Natural killer cell treated with Interleukin-12 subunit alpha and Interleukin-12 subunit beta and Interleukin-15 and Interleukin-18, amount 100 ng/mL, for 72 hours (primary cell): Measurements from ENCODE around the gene RNU7-1. TPM values are rescaled to one million over a fixed set of nuclear protein-coding genes. Genes with fewer than 3 reads are reported as not detected.

ENCODE experiments used
- ATAC-seq, 2 donors: fragments of 150-1000 bp; cut with Tn5 transposase in 1 of 2; sonication (Bioruptor Pico), chemical (Tn5 transposase) in 1 of 2; 2 replicates each; pipeline ENCODE4 v1.10.0; 2021
- DNase-seq: peaks from one replicate; pipeline ENCODE4 v3.0.0; 2022; ENCODE audit warnings: low spot score
- H3K27ac Mint-ChIP-seq, 2 donors: 1 replicate in 1 of 2; 2 replicates in 1 of 2; pipeline ENCODE4 v1.8.0; 2022; ENCODE audit warnings: mixed read lengths in 2 of 2, mild to moderate bottlenecking in 1 of 2, moderate library complexity in 1 of 2
- H3K27me3 Mint-ChIP-seq, 2 donors: 1 replicate in 1 of 2; 2 replicates in 1 of 2; pipeline ENCODE4 v1.8.0; 2022; ENCODE audit warnings: mixed read lengths in 2 of 2
- H3K36me3 Mint-ChIP-seq: one replicate; pipeline ENCODE4 v1.8.0; 2022; ENCODE audit warnings: mixed read lengths
- H3K4me1 Mint-ChIP-seq, 2 donors: 1 replicate in 1 of 2; 2 replicates in 1 of 2; pipeline ENCODE4 v1.8.0; 2022; ENCODE audit warnings: low read depth in 2 of 2, mixed read lengths in 2 of 2, mild to moderate bottlenecking in 1 of 2
- H3K4me3 Mint-ChIP-seq: one replicate; pipeline ENCODE4 v1.8.0; 2022; ENCODE audit warnings: mixed read lengths
- H3K9me3 Mint-ChIP-seq: 2 replicates; pipeline ENCODE4 v1.8.0; 2022; ENCODE audit warnings: mixed read lengths
- total RNA-seq, 2 donors: library from RNA; stranded (reverse); gene quantifications; one replicate each; pipeline ENCODE4 v1.2.3, GENCODE V29; 2022

Gene RNU7-1
- total RNA-seq, 2 donors from 2014 or later, result not detected

DNA sequence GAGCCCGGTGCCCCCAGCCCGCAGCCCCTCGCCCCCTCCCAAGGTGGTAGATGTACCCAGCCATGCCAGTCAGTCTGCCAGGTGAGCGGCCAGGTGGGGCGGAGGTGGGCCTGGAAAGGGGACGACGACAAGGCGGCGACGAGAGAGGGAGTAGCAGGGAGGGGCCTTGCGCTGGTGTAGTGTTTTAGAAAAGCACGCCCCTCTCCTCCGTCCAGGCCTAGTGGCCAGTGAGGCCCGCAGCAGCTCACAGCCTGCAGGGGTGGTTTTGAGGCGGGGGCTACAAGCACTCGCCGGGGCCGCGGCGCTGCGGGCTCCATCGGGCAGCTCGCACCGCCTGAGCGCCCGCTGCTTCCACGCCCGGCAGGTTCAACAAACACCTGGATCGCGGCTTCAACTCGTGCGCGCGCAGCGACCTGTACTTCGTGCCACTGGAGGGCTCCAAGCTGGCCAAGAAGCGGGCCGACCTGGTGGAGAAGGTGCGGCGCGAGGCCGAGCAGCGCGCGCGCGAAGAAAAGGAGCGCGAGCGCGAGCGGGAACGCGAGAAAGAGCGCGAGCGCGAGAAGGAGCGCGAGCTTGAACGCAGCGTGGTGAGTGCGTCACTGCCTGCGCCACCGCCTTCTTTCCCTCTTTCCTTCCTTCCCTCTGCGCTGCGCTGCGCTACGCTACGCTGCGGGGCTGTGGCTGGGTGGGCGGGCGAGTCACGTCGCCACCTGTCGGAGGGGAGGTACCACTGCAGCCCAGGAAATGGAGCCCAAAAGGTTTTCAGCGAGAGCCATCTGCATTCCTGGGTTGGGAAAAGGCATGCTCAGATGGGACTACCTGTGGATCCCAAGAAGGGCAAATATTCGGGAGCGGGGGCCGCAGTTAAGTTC is 5.9 kb upstream of the RNU7-1 start:
- ATAC-seq, result peak; percentile 98 to 99
- Mint-ChIP-seq H3K9me3 (no peaks in the 10 kb centered on the region), H3K27ac (peak overlapping the region; percentile 80 to 81), H3K4me1 (peaks cover 31 to 46% of the 10 kb centered on the region in 2 donors), H3K36me3 (no peaks in the 10 kb centered on the region), H3K27me3 (no peaks in the 10 kb centered on the region), H3K4me3 (peak overlapping the region; percentile 83)
- peak; percentile 95 for DNase-seq

DNA sequence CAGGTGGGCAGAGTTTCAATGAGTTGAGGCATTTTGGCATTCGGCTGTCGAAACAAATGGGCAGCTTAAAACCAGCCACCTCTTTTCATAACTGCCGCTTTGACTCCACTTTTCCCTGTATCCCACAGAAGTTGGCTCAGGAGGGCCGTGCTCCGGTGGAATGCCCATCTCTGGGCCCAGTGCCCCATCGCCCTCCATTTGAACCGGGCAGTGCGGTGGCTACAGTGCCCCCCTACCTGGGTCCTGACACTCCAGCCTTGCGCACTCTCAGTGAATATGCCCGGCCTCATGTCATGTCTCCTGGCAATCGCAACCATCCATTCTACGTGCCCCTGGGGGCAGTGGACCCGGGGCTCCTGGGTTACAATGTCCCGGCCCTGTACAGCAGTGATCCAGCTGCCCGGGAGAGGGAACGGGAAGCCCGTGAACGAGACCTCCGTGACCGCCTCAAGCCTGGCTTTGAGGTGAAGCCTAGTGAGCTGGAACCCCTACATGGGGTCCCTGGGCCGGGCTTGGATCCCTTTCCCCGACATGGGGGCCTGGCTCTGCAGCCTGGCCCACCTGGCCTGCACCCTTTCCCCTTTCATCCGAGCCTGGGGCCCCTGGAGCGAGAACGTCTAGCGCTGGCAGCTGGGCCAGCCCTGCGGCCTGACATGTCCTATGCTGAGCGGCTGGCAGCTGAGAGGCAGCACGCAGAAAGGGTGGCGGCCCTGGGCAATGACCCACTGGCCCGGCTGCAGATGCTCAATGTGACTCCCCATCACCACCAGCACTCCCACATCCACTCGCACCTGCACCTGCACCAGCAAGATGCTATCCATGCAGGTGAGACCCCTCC is 5.0 kb upstream of the RNU7-1 start:
- no peaks in the 10 kb centered on the region for H3K36me3 Mint-ChIP-seq
- H3K4me3 Mint-ChIP-seq, result peak overlapping the region; percentile 83
- peak overlapping the region; percentile 80 to 81 for H3K27ac Mint-ChIP-seq
- ATAC-seq (no peak), DNase-seq (no peak)
- H3K27me3 Mint-ChIP-seq, result no peaks in the 10 kb centered on the region
- H3K4me1 Mint-ChIP-seq, result peaks cover 31 to 49% of the 10 kb centered on the region in 2 donors
- no peaks in the 10 kb centered on the region for H3K9me3 Mint-ChIP-seq

DNA sequence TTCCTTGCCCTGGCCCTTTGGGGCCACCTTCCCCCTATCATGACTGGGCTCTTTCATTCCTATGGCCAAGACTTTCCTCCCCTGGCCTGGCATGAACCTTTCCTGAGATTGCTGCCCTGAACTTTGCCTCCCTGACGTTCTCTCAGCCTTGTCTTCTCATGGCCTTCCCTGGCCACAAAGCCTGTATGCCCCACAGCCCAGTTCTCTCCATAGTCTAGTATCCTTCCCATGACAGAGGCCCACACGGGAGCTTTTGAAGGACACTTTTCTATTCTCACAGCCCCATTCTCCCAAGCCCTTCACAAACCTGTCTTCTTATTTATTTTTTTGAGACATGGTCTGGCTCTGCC is 4.5 kb upstream of the RNU7-1 start:
- DNase-seq, result no peak
- H3K27ac Mint-ChIP-seq, result peak overlapping the region; percentile 75
- peak overlapping the region; percentile 65 for H3K4me3 Mint-ChIP-seq
- peaks cover 36 to 47% of the 10 kb centered on the region in 2 donors for H3K4me1 Mint-ChIP-seq
- H3K27me3 Mint-ChIP-seq, result no peaks in the 10 kb centered on the region
- ATAC-seq, result no peak
- H3K36me3 Mint-ChIP-seq, result no peaks in the 10 kb centered on the region
- no peaks in the 10 kb centered on the region for H3K9me3 Mint-ChIP-seq

DNA sequence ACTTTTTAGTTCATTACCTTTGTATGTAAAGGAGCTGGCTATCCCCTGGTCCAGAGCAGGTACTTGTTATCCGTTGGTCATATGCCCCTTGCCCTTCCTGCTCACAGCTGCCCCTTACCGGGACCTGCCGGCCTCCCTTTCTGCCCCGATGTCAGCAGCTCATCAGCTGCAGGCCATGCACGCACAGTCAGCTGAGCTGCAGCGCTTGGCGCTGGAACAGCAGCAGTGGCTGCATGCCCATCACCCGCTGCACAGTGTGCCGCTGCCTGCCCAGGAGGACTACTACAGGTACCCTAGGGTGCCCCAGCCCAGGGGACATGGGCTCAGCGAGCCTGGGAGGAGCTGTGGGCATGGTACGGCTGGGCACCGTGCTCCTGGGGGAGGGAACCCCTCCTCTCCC is 2.3 kb upstream of the RNU7-1 start:
- Mint-ChIP-seq H3K27ac (no peak overlapping the region), H3K9me3 (no peaks in the 10 kb centered on the region), H3K27me3 (no peaks in the 10 kb centered on the region), H3K4me3 (no peak overlapping the region), H3K4me1 (peaks cover 38 to 53% of the 10 kb centered on the region in 2 donors), H3K36me3 (no peaks in the 10 kb centered on the region)
- ATAC-seq (no peak), DNase-seq (no peak)

DNA sequence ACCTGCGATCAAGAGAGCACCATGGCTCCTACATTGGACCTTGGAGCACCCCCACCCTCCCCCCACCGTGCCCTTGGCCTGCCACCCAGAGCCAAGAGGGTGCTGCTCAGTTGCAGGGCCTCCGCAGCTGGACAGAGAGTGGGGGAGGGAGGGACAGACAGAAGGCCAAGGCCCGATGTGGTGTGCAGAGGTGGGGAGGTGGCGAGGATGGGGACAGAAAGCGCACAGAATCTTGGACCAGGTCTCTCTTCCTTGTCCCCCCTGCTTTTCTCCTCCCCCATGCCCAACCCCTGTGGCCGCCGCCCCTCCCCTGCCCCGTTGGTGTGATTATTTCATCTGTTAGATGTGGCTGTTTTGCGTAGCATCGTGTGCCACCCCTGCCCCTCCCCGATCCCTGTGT is 1.8 kb upstream of the RNU7-1 start:
- ATAC-seq, result no peak
- no peak for DNase-seq
- no peaks in the 10 kb centered on the region for H3K27me3 Mint-ChIP-seq
- H3K36me3 Mint-ChIP-seq, result no peaks in the 10 kb centered on the region
- H3K4me1 Mint-ChIP-seq, result peaks cover 37 to 52% of the 10 kb centered on the region in 2 donors
- H3K4me3 Mint-ChIP-seq, result no peak overlapping the region
- no peaks in the 10 kb centered on the region for H3K9me3 Mint-ChIP-seq
- peak overlapping the region in 1 of 2 donors; percentile 97 for H3K27ac Mint-ChIP-seq

DNA sequence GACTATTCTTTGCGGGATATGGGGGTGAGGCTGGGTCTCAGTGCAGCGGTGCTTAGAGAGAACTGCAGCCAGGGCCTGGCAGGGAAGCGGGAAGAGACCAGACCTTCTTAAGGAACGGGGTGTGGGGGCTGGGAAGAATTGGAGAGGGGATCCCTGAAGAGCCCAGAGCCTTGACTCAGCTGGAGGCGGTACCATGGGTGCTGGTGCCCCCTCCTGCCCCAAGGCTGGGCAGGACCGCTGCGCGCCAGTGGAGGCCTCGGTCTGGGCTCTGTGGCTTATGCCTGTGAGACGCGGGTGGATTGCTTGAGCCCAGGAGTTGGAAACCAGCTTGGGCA is 1.3 kb upstream of the RNU7-1 start:
- H3K4me1 Mint-ChIP-seq, result peaks cover 38 to 54% of the 10 kb centered on the region in 2 donors
- no peak for ATAC-seq

DNA sequence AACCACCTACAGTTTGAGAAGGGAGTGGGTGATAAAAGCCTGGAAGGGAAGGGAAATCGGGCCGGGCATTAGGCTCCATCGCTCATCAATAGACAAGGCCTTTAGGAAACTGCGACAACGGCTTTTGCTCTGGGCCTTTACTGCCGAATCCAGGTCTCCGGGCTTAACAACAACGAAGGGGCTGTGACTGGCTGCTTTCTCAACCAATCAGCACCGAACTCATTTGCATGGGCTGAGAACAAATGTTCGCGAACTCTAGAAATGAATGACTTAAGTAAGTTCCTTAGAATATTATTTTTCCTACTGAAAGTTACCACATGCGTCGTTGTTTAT is 261 bp upstream of the RNU7-1 start:
- no peaks in the 10 kb centered on the region for H3K9me3 Mint-ChIP-seq
- peaks cover 42 to 58% of the 10 kb centered on the region in 2 donors for H3K4me1 Mint-ChIP-seq
- ATAC-seq (peak; percentile 47 to 57), DNase-seq (no peak)
- H3K36me3 Mint-ChIP-seq, result no peaks in the 10 kb centered on the region
- peak overlapping the region; percentile 95 to 97 for H3K27ac Mint-ChIP-seq
- peak overlapping the region; percentile 85 for H3K4me3 Mint-ChIP-seq
- H3K27me3 Mint-ChIP-seq, result no peaks in the 10 kb centered on the region

More for the DNA sequence above, 1.3 kb upstream of the RNU7-1 start:
- peak overlapping the region; percentile 95 to 97 for H3K27ac Mint-ChIP-seq
- H3K9me3 Mint-ChIP-seq, result no peaks in the 10 kb centered on the region
- H3K36me3 Mint-ChIP-seq, result no peaks in the 10 kb centered on the region
- no peak overlapping the region for H3K4me3 Mint-ChIP-seq
- H3K27me3 Mint-ChIP-seq, result no peaks in the 10 kb centered on the region
- DNase-seq, result no peak

DNA sequence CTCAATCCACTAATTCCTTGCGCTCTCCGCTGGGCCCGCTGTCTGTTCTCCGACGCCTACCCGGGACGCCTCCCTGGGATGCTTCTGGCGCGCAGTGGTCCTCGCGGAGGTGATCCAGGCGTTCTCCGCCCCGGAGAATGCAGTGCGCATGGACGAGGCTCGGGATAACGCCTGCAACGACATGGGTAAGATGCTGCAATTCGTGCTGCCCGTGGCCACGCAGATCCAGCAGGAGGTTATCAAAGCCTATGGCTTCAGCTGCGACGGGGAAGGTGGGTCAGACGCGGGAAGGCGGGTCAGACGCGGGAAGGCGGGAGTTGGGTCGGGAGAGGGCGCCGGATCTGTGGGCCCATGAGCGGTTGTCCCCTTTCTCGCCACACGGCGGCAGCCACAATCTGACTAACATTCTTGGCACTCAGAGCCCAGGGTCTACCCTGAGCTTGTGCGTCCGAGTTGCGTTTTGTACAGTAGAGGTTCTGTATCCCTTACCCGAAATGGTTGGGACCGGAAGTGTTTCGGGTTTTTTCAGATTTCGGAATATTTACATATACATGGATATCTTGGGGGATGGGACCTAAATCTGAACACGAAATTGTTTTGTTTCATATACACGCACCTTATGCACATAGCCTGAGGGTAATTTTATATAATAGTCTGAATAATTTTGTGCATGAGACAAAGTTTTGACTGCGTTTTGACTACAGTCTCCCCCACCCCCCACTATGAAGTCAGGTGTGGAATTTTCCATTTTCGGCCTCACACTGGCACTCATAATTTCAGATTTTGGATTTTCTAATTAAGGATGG is 968 bp downstream of the RNU7-1 start:
- Mint-ChIP-seq H3K4me3 (peak overlapping the region; percentile 85), H3K27me3 (no peaks in the 10 kb centered on the region), H3K9me3 (no peaks in the 10 kb centered on the region), H3K27ac (peak overlapping the region; percentile 95 to 97), H3K36me3 (no peaks in the 10 kb centered on the region), H3K4me1 (peaks cover 51 to 62% of the 10 kb centered on the region in 2 donors)
- ATAC-seq (peak; percentile 71 to 72), DNase-seq (peak; percentile 93)

DNA sequence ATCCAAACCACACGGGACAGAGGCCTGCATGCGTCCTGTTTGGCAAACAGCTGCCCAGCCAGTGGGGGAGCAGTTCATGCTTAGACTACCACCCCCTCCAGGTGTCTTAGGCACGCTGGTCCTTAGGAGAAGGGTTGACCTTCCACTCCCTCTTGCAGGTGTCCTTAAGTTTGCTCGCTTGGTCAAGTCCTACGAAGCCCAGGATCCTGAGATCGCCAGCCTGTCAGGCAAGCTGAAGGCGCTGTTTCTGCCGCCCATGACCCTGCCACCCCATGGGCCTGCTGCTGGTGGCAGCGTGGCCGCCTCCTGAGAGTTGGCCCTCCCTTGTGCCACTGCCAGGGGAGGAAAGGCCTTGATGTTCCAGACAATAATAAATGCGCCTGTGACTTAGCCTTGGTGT is 2.0 kb downstream of the RNU7-1 start:
- DNase-seq (no peak), ATAC-seq (no peak)
- no peaks in the 10 kb centered on the region for H3K9me3 Mint-ChIP-seq

DNA sequence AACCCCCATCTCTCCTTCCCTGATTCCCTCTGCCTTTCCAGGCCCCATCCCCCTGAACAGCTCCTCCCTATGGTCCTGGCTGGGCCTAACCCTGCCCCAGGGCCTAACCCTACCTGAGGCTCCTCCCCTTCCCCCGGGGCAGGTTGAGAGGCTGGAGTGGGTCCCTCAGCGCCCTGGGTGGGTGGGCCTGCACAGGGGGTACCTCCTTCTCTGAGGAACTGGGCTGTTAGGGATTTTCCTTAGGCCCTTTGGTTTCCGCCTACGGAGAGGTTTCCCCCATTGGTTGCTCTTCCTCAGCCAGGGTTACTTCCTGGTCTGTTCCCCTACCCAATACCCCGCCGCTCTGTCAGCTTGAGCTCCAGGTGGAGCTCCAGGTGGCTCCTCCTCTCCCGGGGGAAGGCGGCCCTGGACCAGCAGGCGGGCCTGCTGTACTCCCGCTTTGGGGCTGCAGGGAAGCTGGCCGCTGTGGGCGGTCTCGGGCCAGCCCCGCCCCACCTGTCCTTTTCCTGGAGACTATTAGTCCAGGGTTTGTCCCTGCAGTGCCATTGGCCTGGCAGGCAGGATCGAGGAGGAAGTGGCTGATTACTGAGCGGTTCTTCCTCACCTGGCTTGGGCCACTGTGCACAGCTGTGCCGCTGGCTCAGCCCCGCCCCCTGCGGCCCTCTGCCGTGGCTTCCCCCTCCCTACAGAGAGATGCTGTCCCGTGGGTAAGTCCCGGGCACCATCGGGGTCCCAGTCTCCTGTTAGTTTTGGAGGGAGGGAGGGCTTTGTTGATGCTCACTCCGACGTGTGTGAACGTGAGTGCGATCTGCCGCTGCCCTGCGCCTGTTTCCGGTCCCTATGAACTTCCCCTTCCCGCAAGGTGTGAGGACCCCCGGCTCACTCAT is 2.7 kb downstream of the RNU7-1 start:
- Mint-ChIP-seq H3K4me1 (peaks cover 66 to 72% of the 10 kb centered on the region in 2 donors), H3K36me3 (no peaks in the 10 kb centered on the region), H3K9me3 (no peaks in the 10 kb centered on the region), H3K27me3 (no peaks in the 10 kb centered on the region), H3K4me3 (peak overlapping the region; percentile 85), H3K27ac (peak overlapping the region; percentile 95 to 97)
- DNase-seq (no peak), ATAC-seq (no peak)

More for the DNA sequence above, 2.0 kb downstream of the RNU7-1 start:
- Mint-ChIP-seq H3K27ac (peak overlapping the region; percentile 95 to 97), H3K27me3 (no peaks in the 10 kb centered on the region), H3K4me3 (peak overlapping the region; percentile 85), H3K4me1 (peaks cover 61 to 67% of the 10 kb centered on the region in 2 donors), H3K36me3 (no peaks in the 10 kb centered on the region)

DNA sequence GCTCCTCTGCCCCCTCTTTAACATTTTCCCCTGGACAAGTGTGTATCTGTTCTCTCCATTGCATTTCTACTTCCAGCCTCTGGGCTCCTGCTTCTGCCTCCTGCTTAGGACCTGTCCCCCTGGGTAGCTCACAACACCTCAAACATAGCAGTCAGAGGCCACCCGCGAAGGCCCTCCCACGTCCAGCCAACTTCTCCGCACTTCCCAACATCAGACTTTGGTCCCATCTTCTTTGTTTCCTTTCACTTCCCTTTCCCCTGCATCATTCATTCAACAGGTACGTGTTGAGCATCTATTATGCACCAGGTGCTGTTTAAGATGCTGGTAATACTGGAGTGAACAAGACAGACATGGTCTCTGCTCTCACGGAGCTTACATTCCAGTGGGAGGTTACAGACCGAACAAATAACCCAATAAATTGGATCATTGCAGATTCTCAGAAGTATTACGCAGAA is 3.3 kb downstream of the RNU7-1 start:
- H3K27me3 Mint-ChIP-seq, result no peaks in the 10 kb centered on the region
- H3K4me3 Mint-ChIP-seq, result peak overlapping the region; percentile 85
- ATAC-seq (no peak), DNase-seq (no peak)
- peaks cover 69 to 75% of the 10 kb centered on the region in 2 donors for H3K4me1 Mint-ChIP-seq
- H3K27ac Mint-ChIP-seq, result peak overlapping the region; percentile 95 to 97
- H3K36me3 Mint-ChIP-seq, result no peaks in the 10 kb centered on the region
- no peaks in the 10 kb centered on the region for H3K9me3 Mint-ChIP-seq

DNA sequence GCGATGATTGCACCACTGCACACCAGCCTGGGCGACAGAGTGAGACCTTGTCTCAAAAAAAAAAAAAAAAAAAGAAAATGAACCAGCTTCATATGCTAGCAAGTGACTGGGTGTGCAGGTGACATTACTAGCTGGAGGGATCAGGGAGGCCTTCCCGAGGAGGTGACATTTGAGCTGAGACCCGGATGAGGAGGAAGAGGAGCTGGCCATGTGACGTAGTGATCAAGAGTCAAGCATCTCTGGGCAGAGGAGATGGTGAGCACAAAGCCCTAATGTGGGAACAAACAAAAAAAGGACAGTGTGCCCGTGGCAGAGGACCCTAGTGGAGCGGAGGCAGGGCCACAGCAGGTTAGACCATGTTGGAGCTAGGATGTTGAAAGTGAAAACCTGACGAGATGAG is 4.0 kb downstream of the RNU7-1 start:
- peak overlapping the region; percentile 7 for H3K4me3 Mint-ChIP-seq
- no peaks in the 10 kb centered on the region for H3K9me3 Mint-ChIP-seq
- H3K27me3 Mint-ChIP-seq, result no peaks in the 10 kb centered on the region
- DNase-seq (no peak), ATAC-seq (no peak)
- H3K36me3 Mint-ChIP-seq, result no peaks in the 10 kb centered on the region
- H3K27ac Mint-ChIP-seq, result peak overlapping the region; percentile 95 to 97
- peaks cover 73 to 79% of the 10 kb centered on the region in 2 donors for H3K4me1 Mint-ChIP-seq
